HCT116 (cell line): ENCODE measurements around the gene RIF1. TPM values are rescaled to one million over a fixed set of nuclear protein-coding genes. Genes with fewer than 3 reads are reported as not detected.

Experiments
- ATAC-seq: fragments of 200-7000 bp; cut with Tn5 transposase; 2 replicates; pipeline ENCODE4 v1.9.1; 2020; ENCODE audit warnings: mild to moderate bottlenecking, moderate library complexity
- BruUV-seq: library from RNA; stranded (reverse); fragments of 400-500 nt; replicated peaks from 2 replicates; lab custom pipeline; 2021; lab: Mats Ljungman, UMichigan
- CTCF ChIA-PET: fragments of 300-600 bp; sonication (Branson Sonifier 250); formaldehyde crosslinking; loops from one replicate; lab custom pipeline; 2021; ENCODE audit warnings: antibody characterized with exemption; lab: Charles Lee
- POLR2A ChIA-PET: fragments of 300-600, 350-600 bp; sonication (Branson Sonifier 250); formaldehyde crosslinking; loops from one replicate; lab custom pipeline; 2021; ENCODE audit warnings: antibody characterized with exemption; lab: Charles Lee
- RAD21 ChIA-PET, 2 experiments: fragments of 300-600 bp; sonication (Branson Sonifier 250); formaldehyde crosslinking; loops; one replicate each; lab custom pipeline; 2023; ENCODE audit warnings: low total read pairs in 2 of 2; ENCODE audit not compliant: uncharacterized antibody in 2 of 2, unreplicated experiment in 2 of 2, low non-redundant PET in 1 of 2; lab: Charles Lee
- DNase-seq: peaks from one replicate; pipeline ENCODE4 v3.0.0-alpha.2; 2010; ENCODE audit warnings: low read depth, low spot score
- H2AFZ ChIP-seq: fragments of 200-600 bp; shearing (Covaris generic), sonication (generic); 2 replicates; pipeline ENCODE4 v1.6.1; 2017; ENCODE audit warnings: low read depth, mixed run types, mixed read lengths, antibody characterized with exemption, low read length; ENCODE audit not compliant: poor library complexity, severe bottlenecking
- H3K27ac ChIP-seq: 2 replicates; pipeline ENCODE4 v1.5.1; 2012; ENCODE audit warnings: low read depth, low read length
- H3K27me3 ChIP-seq: fragments of 200-600 bp; sonication (generic); 2 replicates; pipeline ENCODE4 v1.6.1; 2016; ENCODE audit warnings: mixed run types, low read length, mixed read lengths; ENCODE audit not compliant: insufficient read depth
- H3K36me3 ChIP-seq, 2 experiments: fragments of 200-500 bp in 1 of 2; fragments of 200-600 bp in 1 of 2; sonication (Bioruptor generic) in 1 of 2; sonication (generic) in 1 of 2; 2 replicates each; pipeline versions ENCODE4 v1.5.1 to v1.6.1; 2014 to 2016; ENCODE audit warnings: low read length in 2 of 2, inconsistent platforms in 1 of 2, mixed read lengths in 1 of 2, mixed run types in 1 of 2; ENCODE audit not compliant: insufficient read depth in 2 of 2, control insufficient read depth in 1 of 2
- H3K4me1 ChIP-seq, 2 experiments: fragments of 200-600 bp in 1 of 2; sonication (generic) in 1 of 2; 2 replicates each; pipeline versions ENCODE4 v1.5.1 to v1.6.1; 2012 to 2017; ENCODE audit warnings: low read length in 2 of 2, inconsistent platforms in 1 of 2, mild to moderate bottlenecking in 1 of 2, mixed read lengths in 1 of 2, mixed run types in 1 of 2, moderate library complexity in 1 of 2; ENCODE audit not compliant: insufficient read depth in 2 of 2, control insufficient read depth in 1 of 2
- H3K4me2 ChIP-seq: fragments of 200-600 bp; sonication (generic); 2 replicates; pipeline ENCODE4 v1.6.1; 2017; ENCODE audit warnings: mixed run types, low read length, mixed read lengths
- H3K4me3 ChIP-seq, 2 experiments: fragments of 200-600 bp in 1 of 2; sonication (generic) in 1 of 2; replicated peaks in 1 of 2; 2 replicates each; pipeline ENCODE4 v1.5.1; 2011 to 2016; ENCODE audit warnings: low read length in 2 of 2, control low read depth in 1 of 2, low read depth in 1 of 2, mild to moderate bottlenecking in 1 of 2, mixed read lengths in 1 of 2, mixed run types in 1 of 2
- H3K79me2 ChIP-seq: fragments of 200-600 bp; sonication (generic); 2 replicates; pipeline ENCODE4 v1.6.1; 2017; ENCODE audit warnings: mild to moderate bottlenecking, mixed run types, low read length, moderate library complexity, mixed read lengths; ENCODE audit not compliant: insufficient read depth
- H3K9ac ChIP-seq: fragments of 200-600 bp; sonication (generic); 2 replicates; pipeline ENCODE4 v1.6.1; 2016; ENCODE audit warnings: low read length, mixed read lengths
- H3K9me2 ChIP-seq: fragments of 200-600 bp; sonication (generic), shearing (Covaris generic); 2 replicates; pipeline ENCODE4 v1.6.1; 2017; ENCODE audit warnings: mixed run types, mild to moderate bottlenecking, moderate library complexity; ENCODE audit not compliant: insufficient read depth
- H3K9me3 ChIP-seq, 2 experiments: fragments of 200-500 bp in 1 of 2; fragments of 200-600 bp in 1 of 2; sonication (Bioruptor generic) in 1 of 2; sonication (generic) in 1 of 2; 2 replicates each; pipeline ENCODE4 v1.6.1; 2014 to 2017; ENCODE audit warnings: low read length in 2 of 2, mixed read lengths in 2 of 2, inconsistent platforms in 1 of 2, low read depth in 1 of 2, mild to moderate bottlenecking in 1 of 2, mixed run types in 1 of 2, moderate library complexity in 1 of 2; ENCODE audit not compliant: control insufficient read depth in 1 of 2, insufficient read depth in 1 of 2
- H4K20me1 ChIP-seq: fragments of 200-600 bp; sonication (generic), shearing (Covaris generic); 2 replicates; pipeline ENCODE4 v1.6.1; 2017; ENCODE audit warnings: mixed run types, mild to moderate bottlenecking, moderate library complexity; ENCODE audit not compliant: insufficient read depth
- ATF3 ChIP-seq: IDR thresholded peaks from 2 replicates; pipeline ENCODE4 v1.6.1; 2012
- CBX3 ChIP-seq: IDR thresholded peaks from 2 replicates; pipeline ENCODE4 v1.6.1; 2012; ENCODE audit warnings: low read depth
- EGR1 ChIP-seq: IDR thresholded peaks from 2 replicates; pipeline ENCODE4 v1.6.1; 2012; ENCODE audit warnings: low read depth
- ELF1 ChIP-seq: IDR thresholded peaks from 2 replicates; pipeline ENCODE4 v1.6.1; 2012; ENCODE audit warnings: low read depth, borderline replicate concordance
- EZH2 ChIP-seq: fragments of 200-600 bp; sonication (generic); IDR thresholded peaks from 2 replicates; pipeline ENCODE4 v1.6.1; 2017; ENCODE audit warnings: antibody characterized with exemption, mixed run types
- EZH2phosphoT487 ChIP-seq: fragments of 200-600 bp; IDR thresholded peaks from 2 replicates; pipeline ENCODE4 v1.6.1; 2018; ENCODE audit warnings: antibody characterized with exemption, borderline replicate concordance
- JUND ChIP-seq: IDR thresholded peaks from 2 replicates; pipeline ENCODE4 v1.6.1; 2012
- POLR2A ChIP-seq: IDR thresholded peaks from 2 replicates; pipeline ENCODE4 v1.7.0; 2011; ENCODE audit warnings: borderline replicate concordance; ENCODE audit not compliant: insufficient read depth, insufficient read length; ENCODE audit errors: extremely low read depth
- POLR2AphosphoS5 ChIP-seq: IDR thresholded peaks from 2 replicates; pipeline ENCODE4 v1.6.1; 2011; ENCODE audit warnings: mild to moderate bottlenecking, low read depth, low read length, moderate library complexity
- RAD21 ChIP-seq: IDR thresholded peaks from 2 replicates; pipeline ENCODE4 v1.6.1; 2012; ENCODE audit warnings: low read depth, mild to moderate bottlenecking
- SIN3A ChIP-seq: IDR thresholded peaks from 2 replicates; pipeline ENCODE4 v1.6.1; 2012; ENCODE audit warnings: low read depth
- SP1 ChIP-seq: IDR thresholded peaks from 2 replicates; pipeline ENCODE4 v1.6.1; 2012; ENCODE audit warnings: low read depth
- SRF ChIP-seq: IDR thresholded peaks from 2 replicates; pipeline ENCODE4 v1.6.1; 2012; ENCODE audit warnings: low read depth
- TCF7L2 ChIP-seq: IDR thresholded peaks from 2 replicates; pipeline ENCODE4 v1.7.0; 2011; ENCODE audit warnings: borderline replicate concordance, inconsistent platforms; ENCODE audit not compliant: insufficient read depth, insufficient read length; ENCODE audit errors: extremely low read depth
- ZBTB33 ChIP-seq: IDR thresholded peaks from 2 replicates; pipeline ENCODE4 v1.6.1; 2011; ENCODE audit warnings: mild to moderate bottlenecking, low read length, moderate library complexity; ENCODE audit not compliant: insufficient replicate concordance; ENCODE audit errors: extremely low read depth
- ZFX ChIP-seq: fragments of 450-650 bp; IDR thresholded peaks from 2 replicates; pipeline ENCODE4 v1.6.1; 2017
- ZNF274 ChIP-seq: fragments of 200-500 bp; sonication (Bioruptor generic); IDR thresholded peaks from 2 replicates; pipeline ENCODE4 v1.6.1; 2014; ENCODE audit warnings: mild to moderate bottlenecking, low read depth, low read length, inconsistent platforms
- intact Hi-C: fragments of 100-400 bp; cut with micrococcal nuclease; formaldehyde crosslinking; loops from 2 replicates; pipeline ENCODE4 v1.10.0; 2022
- total RNA-seq: library from RNA; stranded (reverse); gene quantifications from one replicate; pipeline ENCODE4 v1.2.1, GENCODE V29; 2021; ENCODE audit not compliant: unreplicated experiment

RIF1 gene
- total RNA-seq, 1 experiment from 2014 or later, result 48.0 TPM

- H3K4me3 ChIP-seq, result no peak overlapping the region
- ChIA-PET POLR2A (no interaction called here), CTCF (interaction anchor here (0.7 kb wide), 1 partner anchor 40 kb away, joined by 3 read pairs; no protein-coding TSS in a partner anchor), RAD21 (no interaction called here)
- intact Hi-C loops, result loop anchor here (10.0 kb wide), 1 partner anchor 141 kb away; the partner anchor contains the start of gene RBM43
- ATAC-seq (no peak), DNase-seq (no peak)
- no peaks in the 10 kb centered on the region for H4K20me1 ChIP-seq
- TF ChIP-seq SP1 (no peak), EGR1 (no peak)
- H3K9ac ChIP-seq, result no peak overlapping the region
- H3K36me3 ChIP-seq, result no peaks in the 10 kb centered on the region
- H3K79me2 ChIP-seq, result peaks cover 7% of the 10 kb centered on the region
- H3K4me2 ChIP-seq, result no peak overlapping the region
- no peaks in the 10 kb centered on the region for H3K9me3 ChIP-seq
- H3K9me2 ChIP-seq, result peaks cover 2% of the 10 kb centered on the region; the same call in 1 of the 2 replicates
- peaks cover 0 to 9% of the 10 kb centered on the region in 2 experiments; a peak in 2 of 4 replicates for H3K4me1 ChIP-seq
- no peaks in the 10 kb centered on the region for H3K27me3 ChIP-seq
- no peak overlapping the region for H2AFZ ChIP-seq
- H3K27ac ChIP-seq, result no peak overlapping the region
- no TSS peak for BruUV-seq
Observed at GRCh38 chr2:151405376-151405775, 4.3 kb upstream of the RIF1 start.

GRCh38 chr2:151407281-151407680 lies 2.4 kb upstream of the RIF1 start:
- ChIA-PET RAD21 (no interaction called here), CTCF (no interaction called here), POLR2A (no interaction called here)
- Histone ChIP-seq H3K27me3 (no peaks in the 10 kb centered on the region), H3K4me1 (peaks cover 0 to 14% of the 10 kb centered on the region in 2 experiments; a peak in 2 of 4 replicates), H3K36me3 (peaks cover 4 to 6% of the 10 kb centered on the region in 2 experiments; a peak in 2 of 4 replicates), H3K4me2 (no peak overlapping the region), H2AFZ (no peak overlapping the region), H3K4me3 (no peak overlapping the region), H3K9ac (no peak overlapping the region), H3K9me2 (peaks cover 2% of the 10 kb centered on the region; the same call in 1 of the 2 replicates), H4K20me1 (peaks cover 5% of the 10 kb centered on the region; the same call in 1 of the 2 replicates), H3K9me3 (no peaks in the 10 kb centered on the region), H3K79me2 (peaks cover 26% of the 10 kb centered on the region), H3K27ac (no peak overlapping the region)
- DNase-seq (no peak), ATAC-seq (no peak)
- intact Hi-C loops, result loop anchor here (10.0 kb wide), 1 partner anchor 142 kb away; the partner anchor contains the start of gene RBM43
- no TSS peak for BruUV-seq
- TF ChIP-seq SIN3A, result no peak
- TF ChIP-seq ATF3, result no peak
- no peak for TF ChIP-seq ELF1
- TF ChIP-seq SRF, result no peak
- no peak for TF ChIP-seq RAD21
- TF ChIP-seq ZBTB33, result no peak
- TF ChIP-seq ZFX, result no peak
- TF ChIP-seq CBX3, result no peak
- no peak for TF ChIP-seq ZNF274
- no peak for TF ChIP-seq POLR2A
- TF ChIP-seq TCF7L2, result no peak
- TF ChIP-seq EZH2phosphoT487, result no peak
- no peak for TF ChIP-seq EZH2
- TF ChIP-seq POLR2AphosphoS5, result no peak
- TF ChIP-seq JUND, result no peak
